Measurements from ENCODE around the gene HGF. TPM values are rescaled to one million over a fixed set of nuclear protein-coding genes. Genes with fewer than 3 reads are reported as not detected.

HGF gene
- total RNA-seq, 2 donors from 2014 or later = 0.20 to 0.29 TPM

DNA sequence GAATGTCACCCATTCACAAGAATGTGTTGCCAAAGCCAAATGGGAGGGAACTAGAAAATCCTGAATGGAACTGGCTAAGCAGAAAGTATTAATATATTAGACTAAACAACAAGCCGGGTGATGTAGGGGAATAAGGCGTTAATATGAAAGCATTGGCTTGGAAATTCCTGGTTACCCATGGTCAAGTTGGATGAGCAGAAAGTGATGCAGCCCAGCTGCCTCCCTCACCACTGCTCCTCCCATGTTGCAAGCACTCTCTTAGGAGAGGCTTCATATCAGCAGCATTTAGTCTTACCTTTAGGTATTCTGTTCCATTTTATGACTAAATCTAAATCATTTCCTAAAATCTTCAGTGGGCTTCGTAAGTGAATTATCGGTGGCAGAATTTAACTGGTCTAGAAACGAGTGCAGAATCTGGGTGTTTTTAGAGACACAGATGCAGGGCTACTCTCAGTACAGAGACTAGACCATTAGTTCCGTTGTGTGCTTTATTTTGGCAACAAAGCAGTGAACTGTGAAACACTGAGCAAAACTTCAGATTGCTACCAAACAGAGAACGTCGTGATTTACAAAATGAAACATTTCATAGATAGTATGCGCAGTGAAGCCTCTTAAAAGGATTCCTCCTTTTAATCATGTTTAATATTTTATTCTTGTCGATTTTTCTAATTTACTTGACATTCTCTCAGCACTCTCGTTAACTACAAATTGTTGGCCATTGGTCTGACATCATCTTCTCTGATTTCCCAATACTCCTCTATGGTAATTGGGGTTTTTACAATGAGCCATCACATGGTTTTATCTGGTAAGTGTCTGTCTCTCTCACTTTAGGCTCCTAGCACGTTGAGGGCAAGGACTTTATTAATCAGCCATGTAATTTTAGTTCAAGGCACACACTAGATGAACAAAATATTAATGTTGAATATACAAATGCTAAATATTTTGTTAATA, 22.0 kb upstream of the HGF start:
- H3K4me1 Mint-ChIP-seq = peaks cover 2% of the 10 kb centered on the region
- no peak overlapping the region for H3K27ac Mint-ChIP-seq
- WGBS, 2 experiments (ENCODE audit: insufficient coverage in 1 of 2, insufficient read length in 1 of 2) = 95 to 96% methylated on average over 9 to 12 of the region's 12 CpGs
- Histone ChIP-seq H3K4me1 (ENCODE audit: control insufficient read depth, insufficient read depth, low read length) (no peaks in the 10 kb centered on the region), H3K27ac (ENCODE audit: low read depth, low read length) (no peak overlapping the region), H3K27me3 (ENCODE audit: control insufficient read depth, insufficient read depth, low read length, poor library complexity, severe bottlenecking) (no peaks in the 10 kb centered on the region), H3K9ac (ENCODE audit: extremely low read depth, low read length, poor library complexity, severe bottlenecking) (no peak overlapping the region), H3K36me3 (ENCODE audit: control insufficient read depth, insufficient read depth, low read length) (no peaks in the 10 kb centered on the region), H3K4me3 (ENCODE audit: low read length) (no peak overlapping the region), H3K9me3 (ENCODE audit: control insufficient read depth, low read length) (no peaks in the 10 kb centered on the region)
- no peak overlapping the region for H3K4me3 Mint-ChIP-seq
- no peaks in the 10 kb centered on the region for H3K27me3 Mint-ChIP-seq (ENCODE audit: insufficient read depth)
- DNase-seq = no peak
- H3K9me3 Mint-ChIP-seq = no peaks in the 10 kb centered on the region
- TF ChIP-seq, protein P1, sequence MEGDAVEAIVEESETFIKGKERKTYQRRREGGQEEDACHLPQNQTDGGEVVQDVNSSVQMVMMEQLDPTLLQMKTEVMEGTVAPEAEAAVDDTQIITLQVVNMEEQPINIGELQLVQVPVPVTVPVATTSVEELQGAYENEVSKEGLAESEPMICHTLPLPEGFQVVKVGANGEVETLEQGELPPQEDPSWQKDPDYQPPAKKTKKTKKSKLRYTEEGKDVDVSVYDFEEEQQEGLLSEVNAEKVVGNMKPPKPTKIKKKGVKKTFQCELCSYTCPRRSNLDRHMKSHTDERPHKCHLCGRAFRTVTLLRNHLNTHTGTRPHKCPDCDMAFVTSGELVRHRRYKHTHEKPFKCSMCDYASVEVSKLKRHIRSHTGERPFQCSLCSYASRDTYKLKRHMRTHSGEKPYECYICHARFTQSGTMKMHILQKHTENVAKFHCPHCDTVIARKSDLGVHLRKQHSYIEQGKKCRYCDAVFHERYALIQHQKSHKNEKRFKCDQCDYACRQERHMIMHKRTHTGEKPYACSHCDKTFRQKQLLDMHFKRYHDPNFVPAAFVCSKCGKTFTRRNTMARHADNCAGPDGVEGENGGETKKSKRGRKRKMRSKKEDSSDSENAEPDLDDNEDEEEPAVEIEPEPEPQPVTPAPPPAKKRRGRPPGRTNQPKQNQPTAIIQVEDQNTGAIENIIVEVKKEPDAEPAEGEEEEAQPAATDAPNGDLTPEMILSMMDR (conservative IDR thresholded peaks at IDR 0.05) = no peak
- H3K36me3 Mint-ChIP-seq (ENCODE audit: low read depth) = no peaks in the 10 kb centered on the region

DNA sequence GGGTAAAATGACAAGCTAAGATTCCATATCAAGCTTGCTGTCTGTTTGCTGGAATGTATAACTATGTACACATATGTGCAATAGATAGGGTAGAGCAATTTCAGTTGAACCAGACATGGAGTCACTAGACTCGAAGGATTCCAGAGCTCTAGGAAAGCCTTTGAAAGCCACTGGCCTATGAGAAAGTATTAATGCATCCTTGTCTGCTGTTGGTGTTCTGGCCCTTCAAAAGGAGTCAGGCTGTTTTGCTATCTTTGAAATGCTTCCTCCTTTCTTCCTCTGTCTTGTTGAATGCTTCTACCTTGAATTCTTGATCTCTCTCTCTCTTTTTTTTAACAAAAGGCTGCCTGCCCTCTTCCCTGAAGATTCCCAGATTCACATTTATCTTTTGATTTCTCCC, 20.8 kb upstream of the HGF start:
- no peak for DNase-seq
- no peak overlapping the region for H3K27ac Mint-ChIP-seq
- 85% methylated on average over 1 of the region's 1 CpG; no CpG with 5 or more reads in 1 of the 2 experiments for WGBS, 2 experiments (ENCODE audit: insufficient coverage in 1 of 2, insufficient read length in 1 of 2)

DNA sequence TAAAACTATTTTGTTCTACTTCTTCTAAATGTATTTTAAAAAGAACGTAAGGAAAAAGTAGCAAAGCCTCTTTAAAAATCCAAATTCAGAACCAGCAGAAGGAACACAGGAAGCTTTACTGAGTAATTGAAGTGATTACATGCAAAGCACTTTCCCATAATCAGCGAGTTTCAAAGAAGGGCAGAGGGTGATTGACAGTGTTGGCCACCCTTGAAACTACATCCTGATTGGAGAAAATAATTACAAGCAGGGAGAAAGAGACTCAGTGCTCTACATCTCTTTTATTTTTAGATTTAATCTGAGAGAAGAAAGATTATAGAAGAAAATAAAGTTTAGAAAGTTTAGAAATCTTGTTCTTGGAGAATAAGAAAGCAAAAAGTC, 20.3 kb upstream of the HGF start:
- H3K27ac Mint-ChIP-seq = no peak overlapping the region
- Histone ChIP-seq H3K9me3 (ENCODE audit: control insufficient read depth, low read length) (no peaks in the 10 kb centered on the region), H3K4me1 (ENCODE audit: control insufficient read depth, insufficient read depth, low read length) (no peaks in the 10 kb centered on the region), H3K27ac (ENCODE audit: low read depth, low read length) (no peak overlapping the region), H3K36me3 (ENCODE audit: control insufficient read depth, insufficient read depth, low read length) (no peaks in the 10 kb centered on the region), H3K27me3 (ENCODE audit: control insufficient read depth, insufficient read depth, low read length, poor library complexity, severe bottlenecking) (no peaks in the 10 kb centered on the region), H3K9ac (ENCODE audit: extremely low read depth, low read length, poor library complexity, severe bottlenecking) (no peak overlapping the region), H3K4me3 (ENCODE audit: low read length) (no peak overlapping the region)
- no peak for DNase-seq
- H3K36me3 Mint-ChIP-seq (ENCODE audit: low read depth) = no peaks in the 10 kb centered on the region
- H3K9me3 Mint-ChIP-seq = no peaks in the 10 kb centered on the region
- peaks cover 2% of the 10 kb centered on the region for H3K4me1 Mint-ChIP-seq
- TF ChIP-seq, protein P1 (conservative IDR thresholded peaks at IDR 0.05) = no peak
- no peak overlapping the region for H3K4me3 Mint-ChIP-seq
- no peaks in the 10 kb centered on the region for H3K27me3 Mint-ChIP-seq (ENCODE audit: insufficient read depth)
- 97 to 100% methylated on average over 1 to 2 of the region's 2 CpGs for WGBS, 2 experiments (ENCODE audit: insufficient coverage in 1 of 2, insufficient read length in 1 of 2)

More for the DNA sequence above, 20.8 kb upstream of the HGF start:
- no peak overlapping the region for H3K4me3 ChIP-seq (ENCODE audit: low read length)
- peaks cover 2% of the 10 kb centered on the region for H3K4me1 Mint-ChIP-seq
- no peaks in the 10 kb centered on the region for H3K9me3 Mint-ChIP-seq
- no peaks in the 10 kb centered on the region for H3K36me3 Mint-ChIP-seq (ENCODE audit: low read depth)
- no peak overlapping the region for H3K4me3 Mint-ChIP-seq
- H3K9me3 ChIP-seq (ENCODE audit: control insufficient read depth, low read length) = no peaks in the 10 kb centered on the region
- no peaks in the 10 kb centered on the region for H3K4me1 ChIP-seq (ENCODE audit: control insufficient read depth, insufficient read depth, low read length)
- H3K9ac ChIP-seq (ENCODE audit: extremely low read depth, low read length, poor library complexity, severe bottlenecking) = no peak overlapping the region
- H3K27ac ChIP-seq (ENCODE audit: low read depth, low read length) = peak overlapping the region; percentile 16
- H3K36me3 ChIP-seq (ENCODE audit: control insufficient read depth, insufficient read depth, low read length) = no peaks in the 10 kb centered on the region
- TF ChIP-seq, protein P1 (conservative IDR thresholded peaks at IDR 0.05) = no peak
- no peaks in the 10 kb centered on the region for H3K27me3 ChIP-seq (ENCODE audit: control insufficient read depth, insufficient read depth, low read length, poor library complexity, severe bottlenecking)
- H3K27me3 Mint-ChIP-seq (ENCODE audit: insufficient read depth) = no peaks in the 10 kb centered on the region

All from endodermal cell (in vitro differentiated cells).